NCI-H1930 (cell line): ENCODE data around the gene VN1R2.
"Not testable (repeated sequence)": the region's sequence is repeated elsewhere in the genome, so short reads cannot be mapped to it uniquely, and the experiment has no call there.

Source experiments
- DNase-seq, 2 experiments: peaks; one replicate each; lab custom pipeline; 2025; lab: John Stamatoyannopoulos, UW

VN1R2 gene, protein sequence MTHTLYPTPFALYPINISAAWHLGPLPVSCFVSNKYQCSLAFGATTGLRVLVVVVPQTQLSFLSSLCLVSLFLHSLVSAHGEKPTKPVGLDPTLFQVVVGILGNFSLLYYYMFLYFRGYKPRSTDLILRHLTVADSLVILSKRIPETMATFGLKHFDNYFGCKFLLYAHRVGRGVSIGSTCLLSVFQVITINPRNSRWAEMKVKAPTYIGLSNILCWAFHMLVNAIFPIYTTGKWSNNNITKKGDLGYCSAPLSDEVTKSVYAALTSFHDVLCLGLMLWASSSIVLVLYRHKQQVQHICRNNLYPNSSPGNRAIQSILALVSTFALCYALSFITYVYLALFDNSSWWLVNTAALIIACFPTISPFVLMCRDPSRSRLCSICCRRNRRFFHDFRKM

DNA sequence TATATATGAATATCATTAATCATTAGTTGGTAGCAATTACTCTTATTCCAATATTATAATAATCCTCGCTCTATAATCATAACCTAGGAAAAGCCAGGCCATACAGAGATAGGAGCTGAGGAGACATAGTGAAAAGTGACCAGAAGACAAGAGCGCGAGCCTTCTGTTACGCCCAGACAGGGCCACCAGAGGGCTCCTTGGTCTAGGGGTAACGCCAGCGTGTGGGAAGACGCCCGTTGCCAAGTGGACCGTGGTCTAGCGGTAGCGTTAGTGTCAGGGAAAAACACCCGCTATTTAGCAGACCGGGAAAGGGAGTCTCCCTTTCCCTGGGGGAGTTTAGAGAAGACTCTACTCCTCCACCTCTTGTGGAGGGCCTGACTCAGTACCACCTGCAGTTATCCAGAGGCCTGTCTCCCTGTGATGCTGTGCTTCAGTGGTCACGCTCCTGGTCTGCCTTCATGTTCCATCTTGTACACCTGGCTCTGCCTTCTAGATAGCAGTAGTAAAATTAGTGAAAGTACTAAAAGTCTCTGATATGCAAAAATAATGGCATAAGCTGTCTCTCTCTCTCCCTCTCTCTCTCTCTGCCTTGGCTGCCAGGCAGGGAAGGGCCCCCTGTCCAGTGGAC, at the start of gene VN1R2:
VN1R2 (plus strand) TSS at position 578 of the 628 bp plus-strand sequence. CDS start 84 bp downstream, outside the sequence.
- DNase-seq, result peak; percentile 11 to 25

DNA sequence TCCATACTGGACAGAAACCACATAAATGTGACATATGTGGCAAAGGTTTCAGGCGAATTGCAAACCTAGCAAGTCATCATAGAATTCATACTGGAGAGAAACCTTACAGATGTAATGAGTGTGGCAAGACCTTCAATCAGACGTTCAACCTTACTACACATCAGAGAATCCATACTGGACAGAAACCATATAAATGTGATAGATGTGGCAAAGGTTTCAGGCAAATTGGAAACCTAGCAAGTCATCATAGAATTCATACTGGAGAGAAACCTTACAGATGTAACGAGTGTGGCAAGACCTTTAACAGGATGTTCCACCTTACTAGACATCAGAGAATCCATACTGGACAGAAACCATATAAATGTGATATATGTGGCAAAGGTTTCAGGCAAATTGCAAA, 46.5 kb upstream of the VN1R2 start:
- not testable (repeated sequence) for DNase-seq

GRCh38 chr19:53212703-53213320, 45.3 kb upstream of the VN1R2 start:
- no peak for DNase-seq

DNA sequence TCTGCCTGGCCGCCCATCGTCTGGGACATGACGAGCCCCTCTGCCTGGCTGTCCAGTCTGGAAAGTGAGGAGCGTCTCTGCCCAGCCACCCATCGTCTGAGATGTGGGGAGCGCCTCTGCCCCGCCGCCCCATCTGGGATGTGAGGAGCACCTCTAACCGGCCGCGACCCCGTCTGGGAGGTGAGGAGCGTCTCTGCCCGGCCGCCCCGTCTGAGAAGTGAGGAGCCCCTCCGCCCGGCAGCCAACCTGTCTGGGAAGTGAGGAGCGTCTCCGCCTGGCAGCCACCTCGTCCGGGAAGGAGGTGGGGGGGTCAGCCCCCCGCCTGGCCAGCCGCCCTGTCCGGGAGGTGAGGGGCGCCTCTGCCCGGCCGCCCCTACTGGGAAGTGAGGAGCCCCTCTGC, 35.4 kb upstream of the VN1R2 start:
- DNase-seq, result not testable (repeated sequence)

- DNase-seq, result no peak
Observed at GRCh38 chr19:53224606-53225005, 33.5 kb upstream of the VN1R2 start.

- DNase-seq, result no peak
Observed at GRCh38 chr19:53237114-53237777, 20.8 kb upstream of the VN1R2 start.

- DNase-seq, result no peak
Observed at GRCh38 chr19:53246498-53246897, 11.6 kb upstream of the VN1R2 start.

GRCh38 chr19:53254411-53255341, 3.4 kb upstream of the VN1R2 start, which contains the start of gene ZNF677:
Gene ZNF677 (minus strand): TSS chr19:53254873. CDS start chr19:53251550, 3,323 bp downstream.
- no peak for DNase-seq

GRCh38 chr19:53267623-53268022, 9.5 kb downstream of the VN1R2 start, which contains the start of gene VN1R4:
Gene VN1R4 (minus strand): TSS chr19:53267723. CDS start chr19:53267665, 58 bp downstream.
- not testable (repeated sequence) for DNase-seq

GRCh38 chr19:53269861-53270260, 11.8 kb downstream of the VN1R2 start:
- not testable (repeated sequence) for DNase-seq

- DNase-seq, result no peak
Observed at GRCh38 chr19:53272044-53272443, 14.0 kb downstream of the VN1R2 start.

GRCh38 chr19:53275480-53275879, 17.4 kb downstream of the VN1R2 start:
- no peak for DNase-seq

GRCh38 chr19:53281947-53282346, 23.9 kb downstream of the VN1R2 start:
- DNase-seq, result not testable (repeated sequence)

GRCh38 chr19:53285087-53285486, 27.0 kb downstream of the VN1R2 start:
- DNase-seq, result no peak

GRCh38 chr19:53290758-53291549, 32.9 kb downstream of the VN1R2 start:
- DNase-seq, result no peak

GRCh38 chr19:53294786-53295441, 36.8 kb downstream of the VN1R2 start:
- no peak for DNase-seq

GRCh38 chr19:53301341-53301740, 43.2 kb downstream of the VN1R2 start:
- DNase-seq, result not testable (repeated sequence)

DNA sequence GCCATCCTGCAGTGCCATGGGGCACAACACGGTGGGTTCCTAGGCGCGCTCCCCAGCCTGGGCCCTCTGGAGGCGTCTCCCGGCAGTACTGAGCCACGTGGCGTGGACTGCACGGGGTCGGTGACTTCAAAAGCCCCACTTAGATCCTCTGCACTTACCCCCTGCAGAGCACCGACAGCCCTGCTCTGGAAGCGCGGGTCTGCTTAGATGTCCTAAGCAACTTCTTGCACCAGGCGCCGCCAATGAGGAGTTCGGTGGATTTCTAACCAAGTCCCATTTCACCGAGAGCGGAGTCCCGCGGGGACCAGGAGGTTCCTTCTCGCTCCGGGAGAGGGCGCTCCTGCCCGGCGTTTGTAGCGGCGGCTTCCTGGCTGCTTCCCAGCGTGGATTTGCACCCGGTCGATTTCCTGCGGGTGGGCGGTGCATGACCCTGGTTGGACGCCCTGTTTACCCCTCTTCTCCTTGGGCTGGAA, 50.3 kb downstream of the VN1R2 start:
- peak; percentile 42 to 60 for DNase-seq
